Measurements from ENCODE around the gene GLIS1. TPM values are rescaled to one million over a fixed set of nuclear protein-coding genes. Genes with fewer than 3 reads are reported as not detected.
"Not testable (repeated sequence)": the region's sequence is repeated elsewhere in the genome, so short reads cannot be mapped to it uniquely, and the experiment has no call there.

GLIS1 gene
- total RNA-seq, 1 donor = 1.6 TPM

- DNase-seq (ENCODE audit: low read depth) = no peak
- no peak overlapping the region for H3K4me3 ChIP-seq (ENCODE audit: low read depth, low read length)
- no peak for TF ChIP-seq CTCF (IDR thresholded peaks at IDR 0.05; ENCODE audit: insufficient read depth, low read length)
These were observed 30.2 kb upstream of the GLIS1 start for GRCh38 chr1:53769184-53769583.

GRCh38 chr1:53766831-53767405 lies 28.0 kb upstream of the GLIS1 start:
- TF ChIP-seq CTCF (IDR thresholded peaks at IDR 0.05; ENCODE audit: insufficient read depth, low read length) = no peak
- peak overlapping the region; percentile 34 for H3K4me3 ChIP-seq (ENCODE audit: low read depth, low read length)
- DNase-seq (ENCODE audit: low read depth) = peak; percentile 69

- no peak overlapping the region for H3K4me3 ChIP-seq (ENCODE audit: low read depth, low read length)
- TF ChIP-seq CTCF (IDR thresholded peaks at IDR 0.05; ENCODE audit: insufficient read depth, low read length) = no peak
- DNase-seq (ENCODE audit: low read depth) = no peak
These were observed 27.3 kb upstream of the GLIS1 start for GRCh38 chr1:53766194-53766742.

- no peak overlapping the region for H3K4me3 ChIP-seq (ENCODE audit: low read depth, low read length)
- peak; percentile 54 for DNase-seq (ENCODE audit: low read depth)
- TF ChIP-seq CTCF (IDR thresholded peaks at IDR 0.05; ENCODE audit: insufficient read depth, low read length) = no peak
These were observed 26.7 kb upstream of the GLIS1 start for GRCh38 chr1:53765657-53766056.

GRCh38 chr1:53763911-53764310 lies 24.9 kb upstream of the GLIS1 start:
- H3K4me3 ChIP-seq (ENCODE audit: low read depth, low read length) = no peak overlapping the region
- no peak for TF ChIP-seq CTCF (IDR thresholded peaks at IDR 0.05; ENCODE audit: insufficient read depth, low read length)
- no peak for DNase-seq (ENCODE audit: low read depth)

- no peak for TF ChIP-seq CTCF (IDR thresholded peaks at IDR 0.05; ENCODE audit: insufficient read depth, low read length)
- no peak for DNase-seq (ENCODE audit: low read depth)
- no peak overlapping the region for H3K4me3 ChIP-seq (ENCODE audit: low read depth, low read length)
These were observed 24.5 kb upstream of the GLIS1 start for GRCh38 chr1:53763461-53763860.

- H3K4me3 ChIP-seq (ENCODE audit: low read depth, low read length); DNase-seq (ENCODE audit: low read depth): not testable (repeated sequence)
These were observed 21.5 kb upstream of the GLIS1 start for GRCh38 chr1:53760497-53760896.
